DOHH2 (cell line): ENCODE data around the gene SLC44A5.
"Not testable (repeated sequence)": the region's sequence is repeated elsewhere in the genome, so short reads cannot be mapped to it uniquely, and the experiment has no call there.

Experiments used
- EZH2phosphoT487 ChIP-seq: fragments of 200-600 bp; sonication (generic); IDR thresholded peaks from 2 replicates; pipeline ENCODE4 v1.6.1; 2017; ENCODE audit warnings: borderline replicate concordance, mild to moderate bottlenecking, antibody characterized with exemption, low read length, moderate library complexity, mixed read lengths
- TF ChIP-seq, protein P1 (sequence below): fragments of 200-600 bp; sonication (generic); IDR thresholded peaks from one replicate; pipeline ENCODE4 v1.5.1; 2014; ENCODE audit warnings: antibody characterized with exemption, mild to moderate bottlenecking, low read depth, low read length; ENCODE audit not compliant: poor library complexity, severe bottlenecking

DNA sequence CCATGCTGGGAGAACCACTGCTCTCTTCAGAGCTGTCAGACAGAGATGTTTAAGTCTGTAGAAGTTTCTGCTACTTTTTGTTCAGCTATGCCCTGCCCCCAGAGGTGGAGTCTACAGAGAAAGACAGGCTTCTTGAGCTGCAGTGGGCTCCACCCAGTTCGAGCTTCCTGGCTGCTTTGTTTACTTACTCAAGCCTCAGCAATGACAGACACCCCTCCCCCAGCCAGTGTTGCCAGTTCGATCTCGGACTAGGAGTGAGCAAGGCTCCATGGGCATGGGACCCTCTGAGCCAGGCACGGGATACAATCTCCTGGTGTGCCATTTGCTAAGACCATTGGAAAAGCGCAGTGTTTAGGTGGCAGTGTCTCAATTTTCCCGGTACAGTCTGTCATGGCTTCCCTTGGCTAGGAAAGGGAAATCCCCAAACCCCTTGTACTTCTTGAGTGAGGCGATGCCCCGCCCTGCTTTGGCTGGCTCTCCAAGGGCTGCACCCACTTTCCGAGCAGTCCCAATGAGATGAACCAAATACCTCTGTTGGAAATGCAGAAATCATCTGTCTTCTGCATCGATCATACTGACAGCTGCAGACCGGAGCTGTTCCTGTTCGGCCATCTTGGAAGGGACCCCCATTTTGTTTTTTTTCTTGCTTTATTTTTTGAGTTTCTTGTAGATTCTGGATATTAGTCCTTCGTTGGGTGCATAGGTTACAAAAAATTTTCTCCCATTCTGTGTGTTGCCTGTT, 429.5 kb downstream of the SLC44A5 start:
- TF ChIP-seq, protein P1, sequence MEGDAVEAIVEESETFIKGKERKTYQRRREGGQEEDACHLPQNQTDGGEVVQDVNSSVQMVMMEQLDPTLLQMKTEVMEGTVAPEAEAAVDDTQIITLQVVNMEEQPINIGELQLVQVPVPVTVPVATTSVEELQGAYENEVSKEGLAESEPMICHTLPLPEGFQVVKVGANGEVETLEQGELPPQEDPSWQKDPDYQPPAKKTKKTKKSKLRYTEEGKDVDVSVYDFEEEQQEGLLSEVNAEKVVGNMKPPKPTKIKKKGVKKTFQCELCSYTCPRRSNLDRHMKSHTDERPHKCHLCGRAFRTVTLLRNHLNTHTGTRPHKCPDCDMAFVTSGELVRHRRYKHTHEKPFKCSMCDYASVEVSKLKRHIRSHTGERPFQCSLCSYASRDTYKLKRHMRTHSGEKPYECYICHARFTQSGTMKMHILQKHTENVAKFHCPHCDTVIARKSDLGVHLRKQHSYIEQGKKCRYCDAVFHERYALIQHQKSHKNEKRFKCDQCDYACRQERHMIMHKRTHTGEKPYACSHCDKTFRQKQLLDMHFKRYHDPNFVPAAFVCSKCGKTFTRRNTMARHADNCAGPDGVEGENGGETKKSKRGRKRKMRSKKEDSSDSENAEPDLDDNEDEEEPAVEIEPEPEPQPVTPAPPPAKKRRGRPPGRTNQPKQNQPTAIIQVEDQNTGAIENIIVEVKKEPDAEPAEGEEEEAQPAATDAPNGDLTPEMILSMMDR = not testable (repeated sequence)
- TF ChIP-seq EZH2phosphoT487 = not testable (repeated sequence)
